ENCODE results near the gene CIITA. TPM values are rescaled to one million over a fixed set of nuclear protein-coding genes. Genes with fewer than 3 reads are reported as not detected.

The CIITA gene
- total RNA-seq, 1 experiment from 2014 or later: not detected

DNA sequence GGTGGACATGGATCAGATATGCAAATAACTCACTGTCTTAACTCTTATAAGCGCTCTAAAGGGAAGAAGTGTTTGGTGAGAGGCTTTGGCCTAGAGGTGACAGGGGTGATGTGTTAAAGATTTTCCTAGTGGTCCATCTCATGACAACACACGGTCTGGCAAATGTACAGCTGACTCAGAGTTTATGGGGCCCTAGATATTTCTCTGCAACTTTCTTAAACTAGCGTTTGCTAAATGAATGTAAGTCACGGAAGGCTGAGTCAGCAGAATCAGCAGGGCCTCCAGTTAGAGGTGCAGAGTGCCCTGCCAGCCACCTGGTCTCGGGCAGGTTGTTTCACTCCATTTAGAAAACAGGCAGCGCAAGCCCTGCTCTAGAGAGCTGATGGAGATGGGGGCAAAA lies 107.5 kb downstream of the CIITA start:
- no peak for DNase-seq (ENCODE audit: unreplicated experiment)
- ChIA-PET POLR2A (interaction anchor here (0.7 to 0.9 kb wide), 2 partner anchors 22 to 271 kb away, joined by 3 read pairs; partner anchors contain the start of gene SOCS1), CTCF (interaction anchor here (1.1 to 3.5 kb wide), 5 partner anchors 20 to 271 kb away, joined by 3 to 25 read pairs (median 8); partner anchors contain the start of gene SOCS1)
- H3K36me3 Mint-ChIP-seq (ENCODE audit: insufficient read depth, unreplicated experiment): peaks cover 25% of the 10 kb centered on the region
- no peaks in the 10 kb centered on the region for H3K9me3 Mint-ChIP-seq (ENCODE audit: unreplicated experiment)
- no peak overlapping the region for H3K27ac Mint-ChIP-seq (ENCODE audit: low read depth, unreplicated experiment)
- no peak overlapping the region for H3K4me3 Mint-ChIP-seq (ENCODE audit: unreplicated experiment)
- no peaks in the 10 kb centered on the region for H3K27me3 Mint-ChIP-seq (ENCODE audit: insufficient read depth, unreplicated experiment)
- intact Hi-C loops (cut with micrococcal nuclease): no loop called here
- TF ChIP-seq, protein P1, sequence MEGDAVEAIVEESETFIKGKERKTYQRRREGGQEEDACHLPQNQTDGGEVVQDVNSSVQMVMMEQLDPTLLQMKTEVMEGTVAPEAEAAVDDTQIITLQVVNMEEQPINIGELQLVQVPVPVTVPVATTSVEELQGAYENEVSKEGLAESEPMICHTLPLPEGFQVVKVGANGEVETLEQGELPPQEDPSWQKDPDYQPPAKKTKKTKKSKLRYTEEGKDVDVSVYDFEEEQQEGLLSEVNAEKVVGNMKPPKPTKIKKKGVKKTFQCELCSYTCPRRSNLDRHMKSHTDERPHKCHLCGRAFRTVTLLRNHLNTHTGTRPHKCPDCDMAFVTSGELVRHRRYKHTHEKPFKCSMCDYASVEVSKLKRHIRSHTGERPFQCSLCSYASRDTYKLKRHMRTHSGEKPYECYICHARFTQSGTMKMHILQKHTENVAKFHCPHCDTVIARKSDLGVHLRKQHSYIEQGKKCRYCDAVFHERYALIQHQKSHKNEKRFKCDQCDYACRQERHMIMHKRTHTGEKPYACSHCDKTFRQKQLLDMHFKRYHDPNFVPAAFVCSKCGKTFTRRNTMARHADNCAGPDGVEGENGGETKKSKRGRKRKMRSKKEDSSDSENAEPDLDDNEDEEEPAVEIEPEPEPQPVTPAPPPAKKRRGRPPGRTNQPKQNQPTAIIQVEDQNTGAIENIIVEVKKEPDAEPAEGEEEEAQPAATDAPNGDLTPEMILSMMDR (IDR thresholded peaks at IDR 0.05; ENCODE audit: unreplicated experiment): no peak
- no peaks in the 10 kb centered on the region for H3K4me1 Mint-ChIP-seq (ENCODE audit: insufficient read depth, unreplicated experiment)
- BruUV-seq (replicated peaks): no TSS peak

Other genes with a start within 250 kb of the CIITA start
- gene TEKT5, start 182.3 kb upstream of the CIITA start, total RNA-seq (2022): not detected in 2 replicates
- gene NUBP1, start 133.4 kb upstream of the CIITA start, total RNA-seq (2022): 17.3 and 17.8 TPM in 2 replicates
- not detected in 2 replicates for gene TVP23A, start 58.4 kb upstream of the CIITA start, total RNA-seq (2022)
- gene DEXI, start 65.3 kb downstream of the CIITA start, total RNA-seq (2022): 21.6 and 24.1 TPM in 2 replicates
- 29.1 and 32.4 TPM in 2 replicates for gene CLEC16A, start 67.4 kb downstream of the CIITA start, total RNA-seq (2022)